ENCODE measurements around the gene PSG7. TPM values are rescaled to one million over a fixed set of nuclear protein-coding genes. Genes with fewer than 3 reads are reported as not detected.
A peak's percentile ranks its signal among the peaks of the same experiment; 100 is the strongest.
"Not testable (repeated sequence)": the region's sequence is repeated elsewhere in the genome, so short reads cannot be mapped to it uniquely, and the experiment has no call there.

The PSG7 gene
- polyA plus RNA-seq, 1 donor from 2014 or later, result not detected

- not testable (repeated sequence) for H3K4me1 Mint-ChIP-seq, H3K4me3 Mint-ChIP-seq, H3K27me3 Mint-ChIP-seq, H3K36me3 Mint-ChIP-seq, H3K9me3 Mint-ChIP-seq, H3K27ac Mint-ChIP-seq
These were observed 49.0 kb downstream of the PSG7 start for GRCh38 chr19:42887876-42888445.

- H3K9me3 Mint-ChIP-seq, H3K36me3 Mint-ChIP-seq, H3K27ac Mint-ChIP-seq, H3K4me3 Mint-ChIP-seq, H3K4me1 Mint-ChIP-seq: not testable (repeated sequence)
- peaks cover 17% of the 10 kb centered on the region for H3K27me3 Mint-ChIP-seq
These were observed 54.3 kb downstream of the PSG7 start for GRCh38 chr19:42882730-42883129.

- H3K9me3 Mint-ChIP-seq, H3K27ac Mint-ChIP-seq, H3K4me1 Mint-ChIP-seq, H3K4me3 Mint-ChIP-seq, H3K36me3 Mint-ChIP-seq: not testable (repeated sequence)
- peaks cover 17% of the 10 kb centered on the region for H3K27me3 Mint-ChIP-seq
These were observed 55.0 kb downstream of the PSG7 start for GRCh38 chr19:42882010-42882409.

DNA sequence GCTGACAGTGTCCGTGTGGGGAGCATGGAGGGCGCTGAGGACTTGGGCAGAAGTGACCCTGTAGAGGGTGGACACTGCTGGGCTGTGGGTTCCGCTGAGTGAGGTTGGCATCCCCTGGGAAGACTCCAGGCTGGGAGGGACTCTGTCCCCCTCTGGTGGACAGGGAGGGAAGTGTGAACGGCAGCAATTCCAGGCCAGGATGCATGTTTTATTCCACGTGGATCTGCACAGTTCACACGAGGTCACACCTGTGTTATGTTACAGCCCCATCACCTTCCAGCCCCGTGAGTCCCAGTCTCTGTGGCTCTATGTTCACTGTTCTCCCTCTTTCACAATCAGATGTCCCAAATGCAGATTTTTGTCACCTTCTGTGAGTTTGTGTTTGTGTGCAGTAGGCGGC is 55.7 kb downstream of the PSG7 start:
- H3K4me1 Mint-ChIP-seq, H3K36me3 Mint-ChIP-seq, H3K9me3 Mint-ChIP-seq, H3K4me3 Mint-ChIP-seq, H3K27ac Mint-ChIP-seq: not testable (repeated sequence)
- H3K27me3 Mint-ChIP-seq, result peaks cover 16% of the 10 kb centered on the region

DNA sequence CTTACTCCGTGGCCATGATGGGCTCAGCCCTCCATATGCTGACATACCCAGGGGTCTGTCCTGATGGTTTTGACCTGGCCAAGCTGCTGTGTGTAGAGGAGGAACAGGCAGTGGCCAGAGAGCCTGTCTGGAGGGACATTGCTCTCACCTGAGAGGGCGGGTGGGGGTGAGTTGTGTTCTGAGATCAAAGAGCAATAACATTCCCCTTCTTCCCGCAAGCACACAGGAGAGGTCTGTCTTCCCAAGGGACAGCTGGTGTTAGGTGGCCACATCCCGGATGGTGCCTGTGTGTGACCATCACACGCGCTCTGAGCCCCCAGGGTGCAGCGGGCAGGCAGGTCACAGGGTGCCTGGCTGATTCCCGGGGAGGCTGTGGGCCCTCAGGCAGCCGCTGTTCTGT is 56.4 kb downstream of the PSG7 start:
- H3K4me3 Mint-ChIP-seq, H3K27ac Mint-ChIP-seq, H3K9me3 Mint-ChIP-seq, H3K36me3 Mint-ChIP-seq, H3K4me1 Mint-ChIP-seq: not testable (repeated sequence)
- peaks cover 14% of the 10 kb centered on the region for H3K27me3 Mint-ChIP-seq

- no peak within 1 kb of the TSS for H3K27ac Mint-ChIP-seq
- no peaks in the 10 kb centered on the region for H3K4me1 Mint-ChIP-seq
- H3K27me3 Mint-ChIP-seq, result peaks cover 11% of the 10 kb centered on the region
- no peaks in the 10 kb centered on the region for H3K9me3 Mint-ChIP-seq
- H3K36me3 Mint-ChIP-seq, result peaks cover 4% of the 10 kb centered on the region
- peak within 1 kb of the TSS in 1 of 4 donors; percentile 55 for H3K4me3 Mint-ChIP-seq
These were observed 57.4 kb downstream of the PSG7 start, which contains the start of gene PSG1 for GRCh38 chr19:42879613-42880012. Gene PSG1, minus strand, starts transcription at chr19:42879713. Its CDS starts 132 bp downstream, at chr19:42879581.

DNA sequence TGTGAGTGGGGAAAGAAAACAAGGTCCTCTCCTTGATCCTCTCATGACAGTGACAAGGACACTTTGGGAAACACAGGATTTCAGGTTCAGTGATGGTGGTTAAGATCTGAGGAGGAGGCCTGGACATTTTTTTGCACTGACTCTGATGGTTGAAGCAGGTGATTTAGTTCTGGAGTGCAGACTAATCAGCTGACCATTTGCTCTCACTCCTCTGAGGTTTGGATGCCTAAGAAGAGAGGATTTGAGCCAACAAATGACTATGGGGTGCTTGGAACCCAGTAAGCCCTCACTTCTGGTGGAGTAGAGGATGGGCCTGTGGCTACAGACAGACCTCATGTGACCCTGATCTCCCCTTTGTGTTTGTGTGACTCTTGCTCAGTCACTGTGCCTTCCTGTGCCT is 60.4 kb downstream of the PSG7 start:
- not testable (repeated sequence) for H3K4me1 Mint-ChIP-seq, H3K27ac Mint-ChIP-seq, H3K4me3 Mint-ChIP-seq, H3K36me3 Mint-ChIP-seq, H3K9me3 Mint-ChIP-seq
- peaks cover 12% of the 10 kb centered on the region for H3K27me3 Mint-ChIP-seq

- H3K27ac Mint-ChIP-seq, H3K4me3 Mint-ChIP-seq, H3K27me3 Mint-ChIP-seq, H3K4me1 Mint-ChIP-seq, H3K36me3 Mint-ChIP-seq, H3K9me3 Mint-ChIP-seq: not testable (repeated sequence)
These were observed 61.1 kb downstream of the PSG7 start for GRCh38 chr19:42875881-42876280.

DNA sequence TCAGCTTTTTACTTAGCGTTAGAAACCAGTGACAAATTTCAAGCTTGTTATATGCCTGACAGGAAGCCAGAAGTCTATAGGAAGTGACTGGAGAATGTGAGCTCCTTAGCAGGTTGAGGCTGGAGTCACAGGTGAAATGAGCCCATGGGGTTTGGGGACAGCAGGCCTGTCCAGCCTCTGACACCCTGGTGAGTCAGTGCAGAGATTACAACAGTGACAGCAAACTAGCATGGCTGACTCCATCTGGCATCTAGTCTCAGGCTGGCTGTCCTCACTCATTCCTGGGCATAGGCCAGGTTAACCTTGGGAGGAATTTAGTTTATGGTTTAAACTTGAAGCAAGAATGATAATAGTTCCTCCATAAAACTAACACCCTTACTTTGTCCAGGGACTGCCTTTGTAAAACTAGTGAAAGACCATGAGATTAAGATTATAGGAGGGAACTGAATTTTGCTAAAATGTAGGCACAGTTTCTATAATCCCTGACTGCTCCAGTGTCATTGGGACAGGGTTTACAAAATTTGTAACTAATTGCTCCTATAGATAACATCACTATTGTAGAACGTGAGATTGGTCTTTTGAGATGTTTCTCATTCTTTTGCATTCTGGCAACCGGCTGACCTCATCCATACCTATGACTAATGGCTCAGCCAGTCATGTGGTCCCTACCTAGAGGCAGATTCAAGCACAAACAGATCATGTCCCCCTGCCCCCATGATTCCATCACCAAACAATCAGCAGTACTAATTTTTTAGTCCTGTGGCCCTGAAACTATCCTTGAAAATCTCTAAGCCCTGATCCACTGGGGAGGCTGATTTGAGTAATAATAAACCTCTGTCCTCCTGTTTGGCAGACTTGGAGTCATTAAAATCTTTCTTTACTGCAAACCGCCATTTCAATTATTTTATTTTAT is 61.9 kb downstream of the PSG7 start:
- not testable (repeated sequence) for H3K9me3 Mint-ChIP-seq, H3K4me3 Mint-ChIP-seq, H3K36me3 Mint-ChIP-seq, H3K27me3 Mint-ChIP-seq, H3K27ac Mint-ChIP-seq, H3K4me1 Mint-ChIP-seq

DNA sequence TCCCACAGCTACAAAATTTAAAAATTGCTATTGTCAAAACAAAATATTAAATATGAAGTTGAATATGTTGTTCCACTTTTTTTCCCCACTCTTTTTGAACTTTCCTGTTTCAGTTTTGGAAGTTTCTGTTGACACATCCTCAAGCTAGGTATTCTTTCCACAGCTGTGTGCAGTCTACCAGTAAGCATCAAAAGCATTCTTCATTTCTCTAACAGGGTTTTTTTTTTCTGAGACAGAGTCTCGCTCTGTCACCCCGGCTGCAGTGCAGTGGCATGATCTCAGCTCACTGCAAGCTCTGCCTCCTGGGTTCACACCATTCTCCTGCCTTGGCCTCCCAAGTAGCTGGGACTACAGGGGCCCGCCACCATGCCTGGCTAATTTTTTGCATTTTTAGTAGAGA is 62.9 kb downstream of the PSG7 start:
- not testable (repeated sequence) for H3K4me1 Mint-ChIP-seq

More for the DNA sequence above, 62.9 kb downstream of the PSG7 start:
- H3K27ac Mint-ChIP-seq, H3K36me3 Mint-ChIP-seq, H3K27me3 Mint-ChIP-seq, H3K4me3 Mint-ChIP-seq, H3K9me3 Mint-ChIP-seq: not testable (repeated sequence)

Other genes with a start within 250 kb of the PSG7 start
- gene PSG3, start 196.7 kb downstream of the PSG7 start, polyA plus RNA-seq, result not detected
- gene PSG8, start 171.5 kb downstream of the PSG7 start, polyA plus RNA-seq, result not detected
- not detected for gene PSG1, start 57.5 kb downstream of the PSG7 start, polyA plus RNA-seq
- gene PSG6, start 19.3 kb downstream of the PSG7 start, polyA plus RNA-seq, result not detected
- gene PSG11, start 89.3 kb upstream of the PSG7 start, polyA plus RNA-seq, result not detected
- gene PSG2, start 145.5 kb upstream of the PSG7 start, polyA plus RNA-seq, result not detected
- gene PSG5, start 249.3 kb upstream of the PSG7 start, polyA plus RNA-seq, result not detected

Data from IgD-negative memory B cell (primary cell).